ENCODE data around the gene TOMM6. TPM values are rescaled to one million over a fixed set of nuclear protein-coding genes. Genes with fewer than 3 reads are reported as not detected.
"Not testable (repeated sequence)": the region's sequence is repeated elsewhere in the genome, so short reads cannot be mapped to it uniquely, and the experiment has no call there.

The TOMM6 gene
- polyA plus RNA-seq, 3 donors = 216 to 241 (median 225) TPM

DNA sequence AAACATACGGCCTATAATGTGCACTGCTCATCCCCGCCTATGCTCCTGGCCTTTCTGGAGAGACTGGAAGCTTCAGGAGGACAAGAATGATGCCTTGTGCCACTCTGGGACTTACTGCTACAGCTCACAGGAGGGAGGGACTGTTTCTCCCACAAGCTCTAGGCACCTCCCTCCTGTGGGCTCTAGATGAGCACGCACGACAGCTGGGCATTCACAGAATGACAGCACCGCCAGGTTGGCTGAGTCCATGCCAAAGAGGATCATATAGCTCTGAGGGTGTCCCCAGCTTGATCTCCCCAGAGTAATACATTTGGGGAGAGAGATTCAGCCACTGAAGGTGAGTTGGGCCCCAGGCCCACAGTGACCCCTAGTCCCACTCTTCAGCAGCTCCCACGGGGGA lies 30.2 kb upstream of the TOMM6 start:
- DNase-seq = no peak

DNA sequence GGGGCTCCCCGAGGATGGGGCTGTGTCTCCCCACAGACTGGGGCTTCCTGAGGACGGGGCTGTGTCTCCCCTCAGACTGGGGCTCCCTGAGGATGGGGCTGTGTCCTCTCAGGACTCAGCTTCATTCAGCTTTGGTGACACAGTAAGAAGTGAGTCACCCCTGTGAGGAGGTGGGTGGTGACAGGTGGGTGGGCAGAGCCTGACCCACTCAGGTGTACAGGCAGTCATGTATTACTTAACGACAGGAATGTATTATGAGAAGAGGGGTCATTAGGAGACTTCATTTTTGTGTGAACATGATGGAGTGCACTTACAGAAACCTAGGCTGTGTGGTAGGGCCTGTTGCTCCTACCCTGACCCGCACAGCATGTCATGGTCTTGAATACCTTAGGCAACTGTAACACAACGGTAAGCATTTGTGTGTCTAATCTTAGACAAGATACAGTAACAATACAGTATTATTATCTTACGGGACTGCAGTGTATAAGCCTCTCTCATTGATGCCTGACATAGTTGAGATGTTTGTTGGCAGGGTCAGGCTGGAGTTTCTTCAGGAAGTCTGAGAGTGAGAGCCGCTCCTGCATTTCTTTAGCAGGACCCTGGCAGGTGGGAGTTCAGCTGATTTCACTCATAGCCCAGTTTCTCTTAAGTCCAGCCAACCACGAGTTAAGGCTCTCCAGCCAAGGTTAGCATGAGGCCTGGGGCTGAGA lies 29.4 kb upstream of the TOMM6 start:
- no peak for DNase-seq

DNA sequence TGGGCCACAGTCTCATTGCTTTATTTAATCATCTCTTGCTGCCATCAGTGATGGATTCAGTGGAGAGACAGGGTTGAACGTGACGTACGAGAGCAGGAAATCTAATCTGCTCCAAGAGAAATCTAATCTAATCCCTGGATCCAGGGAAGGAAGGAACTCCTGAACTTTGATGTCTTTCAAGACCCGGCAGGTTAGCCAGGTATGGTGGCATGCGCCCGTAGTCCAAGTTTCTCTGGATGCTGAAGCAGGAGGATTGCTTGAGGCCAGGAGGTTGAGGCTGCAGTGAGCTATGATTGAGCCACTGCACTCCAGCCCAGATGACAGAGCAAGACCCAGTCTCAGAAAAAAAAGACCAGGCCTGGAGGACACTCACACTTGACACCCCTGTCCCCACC lies 28.9 kb upstream of the TOMM6 start:
- no peak for DNase-seq

- DNase-seq = no peak
Observed at GRCh38 chr6:41759106-41759904, 28.2 kb upstream of the TOMM6 start.

DNA sequence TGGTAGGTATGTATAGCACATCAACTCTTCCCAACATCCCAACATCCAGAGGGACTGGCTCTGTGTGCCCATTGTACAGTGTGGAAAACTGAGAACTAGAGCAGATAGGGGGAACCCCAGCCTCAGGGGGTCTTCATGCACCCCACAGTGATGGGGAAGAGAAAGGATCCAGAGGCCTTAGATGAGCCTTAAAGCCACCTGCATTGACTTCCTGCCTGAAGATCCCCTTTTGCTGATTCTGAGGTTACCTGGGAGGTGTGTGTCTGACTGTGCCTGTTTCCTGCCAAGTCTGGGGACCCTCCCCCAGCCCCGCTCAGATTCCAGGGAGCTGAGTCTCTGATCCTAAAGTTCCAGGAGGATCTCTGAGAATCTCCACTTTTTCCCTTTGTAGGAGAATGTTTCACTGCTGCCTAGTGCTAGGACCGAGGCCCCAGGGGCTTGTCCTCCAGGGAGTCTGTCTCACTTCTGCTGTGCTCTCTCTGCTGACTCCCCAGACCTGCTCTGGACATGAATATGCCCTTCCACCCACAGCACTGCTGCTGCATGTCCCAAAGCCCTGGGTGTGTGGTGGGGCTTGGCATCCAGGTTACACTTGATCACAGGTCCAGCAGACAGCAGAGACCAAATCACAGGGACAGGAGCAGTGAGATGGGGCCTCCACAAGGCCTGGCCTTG lies 27.5 kb upstream of the TOMM6 start:
- no peak for DNase-seq

DNA sequence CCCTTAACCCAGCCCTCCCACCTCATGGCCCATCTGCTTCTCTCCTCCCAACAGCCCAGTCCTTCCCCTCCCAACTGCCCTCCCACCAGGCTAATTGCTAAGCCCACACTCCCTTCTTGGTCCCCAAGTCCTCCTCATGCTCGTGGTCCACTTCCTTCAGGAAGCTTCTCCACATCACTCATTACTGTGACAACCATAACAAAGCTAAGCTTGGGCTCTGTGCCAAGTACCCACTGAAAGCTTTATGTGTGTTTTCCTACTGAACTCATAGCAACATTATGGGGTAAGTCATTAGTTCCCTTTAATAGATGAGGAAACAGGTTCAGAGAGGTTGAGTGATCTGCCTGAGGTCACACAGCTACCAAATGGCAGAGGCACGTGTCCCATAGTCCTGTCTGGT lies 24.0 kb upstream of the TOMM6 start:
- no peak for DNase-seq

DNA sequence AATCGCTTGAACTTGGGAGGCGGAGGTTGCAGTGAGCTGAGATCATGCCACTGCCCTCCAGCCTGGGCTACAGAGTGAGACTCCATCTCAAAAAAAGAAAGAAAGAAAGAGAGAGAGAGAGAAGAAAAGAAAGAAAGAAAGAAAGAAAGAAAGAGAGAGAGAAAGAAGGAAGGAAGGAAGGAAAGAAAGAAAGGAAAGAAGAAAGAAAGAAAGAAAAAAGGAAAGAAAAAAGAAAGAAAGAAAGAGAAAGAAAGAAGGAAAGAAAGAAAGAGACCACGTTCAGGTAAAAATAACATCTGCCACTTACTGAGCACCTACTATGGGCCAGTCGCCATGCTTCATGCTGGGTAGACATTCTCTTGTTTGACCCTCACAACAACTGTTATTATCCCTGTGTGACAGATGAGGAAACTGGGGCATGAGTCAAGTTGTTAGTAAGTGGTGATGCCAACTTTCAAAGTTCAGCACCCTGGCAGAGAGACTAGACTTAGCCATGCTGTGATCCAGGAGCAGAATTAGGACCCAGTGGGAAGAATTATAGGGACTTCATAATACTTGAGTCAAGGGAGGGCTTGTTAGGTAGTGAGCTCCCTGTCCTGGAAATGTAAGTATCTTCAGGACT lies 21.3 kb upstream of the TOMM6 start:
- not testable (repeated sequence) for DNase-seq

GRCh38 chr6:41767112-41767833 lies 20.2 kb upstream of the TOMM6 start:
- peak; percentile 39 for DNase-seq

DNA sequence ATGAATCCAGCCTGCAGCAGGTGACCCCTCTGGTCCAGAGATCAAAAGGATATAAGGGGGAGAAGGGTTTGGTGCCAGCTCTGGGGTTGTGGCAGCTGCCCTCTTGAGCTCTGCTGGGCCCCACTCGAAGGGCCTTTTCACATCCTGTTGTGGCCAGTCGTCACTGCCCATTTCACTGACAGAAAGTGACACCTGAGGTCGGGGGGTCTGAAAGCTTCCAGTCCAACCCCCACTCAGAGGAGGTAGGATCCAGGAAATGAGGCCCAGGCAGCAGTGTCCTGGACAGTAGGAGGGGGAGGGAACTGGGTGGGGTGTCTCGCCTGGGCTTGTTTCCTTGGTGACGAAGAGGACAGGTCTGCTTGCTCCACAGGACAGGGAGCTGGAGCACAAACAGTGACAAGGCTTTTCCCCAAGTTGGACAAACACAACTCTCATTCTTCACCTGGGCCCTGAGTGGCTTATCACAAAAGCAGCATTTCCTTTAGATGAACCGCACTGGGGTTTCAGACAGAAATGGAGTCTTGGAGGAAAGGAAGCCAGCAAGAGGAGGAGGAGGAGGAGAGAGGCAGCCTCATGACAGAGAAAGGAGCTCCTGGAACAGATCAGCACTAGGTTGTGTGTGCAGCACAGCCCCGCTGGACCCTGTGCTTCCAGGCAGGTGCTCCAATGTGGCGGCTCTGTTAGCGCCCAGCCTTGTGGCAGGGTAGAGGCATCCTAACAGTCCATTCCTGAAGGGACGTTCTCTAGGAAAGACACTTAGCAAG lies 18.8 kb upstream of the TOMM6 start:
- DNase-seq = peak; percentile 20

GRCh38 chr6:41769376-41769775 lies 18.1 kb upstream of the TOMM6 start:
- DNase-seq = no peak

DNA sequence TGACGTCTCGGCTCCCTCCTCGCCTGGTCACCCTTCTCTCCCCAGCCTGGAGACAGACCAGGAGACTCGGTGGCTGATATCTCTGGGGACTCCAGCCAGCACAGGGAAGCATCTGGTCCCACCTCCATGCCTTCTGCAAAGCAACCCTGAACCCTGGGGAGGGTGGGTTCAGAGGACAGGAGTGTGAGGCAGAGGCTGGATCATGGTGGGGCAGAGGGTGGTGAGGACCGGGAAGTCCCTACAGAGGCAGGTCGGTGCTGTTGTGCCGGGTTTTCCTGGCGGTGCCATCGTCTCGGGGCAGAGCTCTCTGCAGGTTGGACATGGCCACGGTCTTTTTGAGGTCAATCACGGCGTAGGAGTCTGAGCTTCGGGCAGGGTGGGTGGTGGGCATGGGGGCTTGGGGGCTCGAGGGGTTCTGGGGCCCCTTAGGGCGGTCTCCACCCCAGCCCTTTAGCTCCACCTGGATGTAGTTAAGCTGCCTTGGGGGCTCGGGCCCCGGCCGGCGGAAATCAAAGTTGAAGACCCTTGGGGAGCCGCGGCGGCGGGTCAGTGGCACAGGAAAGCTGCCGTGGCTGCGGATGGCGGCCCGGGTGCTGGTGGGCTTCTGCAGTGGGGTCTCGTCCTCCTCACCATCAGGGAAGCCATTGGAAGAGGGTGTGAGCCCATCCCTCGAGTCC lies 17.0 kb upstream of the TOMM6 start:
- no peak for DNase-seq

- DNase-seq = no peak
Observed at GRCh38 chr6:41771058-41771983, 16.2 kb upstream of the TOMM6 start.

- no peak for DNase-seq
Observed at GRCh38 chr6:41774841-41775240, 12.7 kb upstream of the TOMM6 start.

GRCh38 chr6:41775293-41775882 lies 12.1 kb upstream of the TOMM6 start:
- no peak for DNase-seq

- DNase-seq = no peak
Observed at GRCh38 chr6:41777551-41778285, 9.8 kb upstream of the TOMM6 start.

DNA sequence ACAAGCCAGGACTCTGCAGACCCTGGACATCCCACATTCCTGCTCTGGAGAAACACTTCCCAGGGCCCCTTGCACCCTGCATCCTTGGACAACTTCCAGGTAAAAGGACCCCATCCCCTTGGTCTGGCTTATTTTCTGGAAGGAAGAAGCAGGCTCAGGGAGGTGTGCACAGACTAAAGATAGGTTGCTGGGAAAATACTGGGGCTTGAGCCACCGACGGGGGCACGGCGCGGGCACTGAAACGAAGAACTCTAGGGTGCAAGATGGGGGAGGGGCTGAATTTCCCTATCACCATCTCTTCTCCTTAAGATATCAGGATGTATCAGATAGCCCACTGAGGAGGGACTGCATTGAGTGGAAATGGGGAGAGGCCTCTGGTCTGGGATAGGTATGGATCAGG lies 8.6 kb upstream of the TOMM6 start:
- DNase-seq = no peak

- DNase-seq = no peak
Observed at GRCh38 chr6:41779336-41779735, 8.2 kb upstream of the TOMM6 start.

Measured in renal pelvis (tissue), 4 donors.